ENCODE measurements around the gene CCDC60.

CCDC60 gene, protein sequence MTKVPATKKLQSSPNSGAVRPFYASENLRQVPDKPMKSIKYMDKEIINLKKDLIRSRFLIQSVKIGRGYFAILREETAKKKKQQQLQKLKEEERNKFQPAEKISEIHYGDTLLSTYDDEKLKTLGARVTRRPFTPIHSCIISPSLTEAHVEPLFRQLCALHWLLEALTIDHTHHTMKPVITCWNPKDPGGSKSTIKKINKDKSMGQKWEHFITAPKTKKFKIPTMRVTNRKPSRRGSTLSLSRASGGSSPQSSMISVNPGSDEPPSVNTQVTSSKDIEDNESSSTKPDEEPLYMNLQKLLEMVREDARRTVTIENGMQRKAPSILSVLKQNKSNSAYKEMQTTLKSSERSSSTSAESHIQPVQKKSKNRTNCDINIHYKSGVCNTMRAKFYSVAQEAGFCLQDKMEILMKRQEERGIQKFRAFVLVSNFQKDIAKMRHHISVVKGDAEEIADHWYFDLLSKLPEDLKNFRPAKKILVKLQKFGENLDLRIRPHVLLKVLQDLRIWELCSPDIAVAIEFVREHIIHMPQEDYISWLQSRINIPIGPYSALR

DNA sequence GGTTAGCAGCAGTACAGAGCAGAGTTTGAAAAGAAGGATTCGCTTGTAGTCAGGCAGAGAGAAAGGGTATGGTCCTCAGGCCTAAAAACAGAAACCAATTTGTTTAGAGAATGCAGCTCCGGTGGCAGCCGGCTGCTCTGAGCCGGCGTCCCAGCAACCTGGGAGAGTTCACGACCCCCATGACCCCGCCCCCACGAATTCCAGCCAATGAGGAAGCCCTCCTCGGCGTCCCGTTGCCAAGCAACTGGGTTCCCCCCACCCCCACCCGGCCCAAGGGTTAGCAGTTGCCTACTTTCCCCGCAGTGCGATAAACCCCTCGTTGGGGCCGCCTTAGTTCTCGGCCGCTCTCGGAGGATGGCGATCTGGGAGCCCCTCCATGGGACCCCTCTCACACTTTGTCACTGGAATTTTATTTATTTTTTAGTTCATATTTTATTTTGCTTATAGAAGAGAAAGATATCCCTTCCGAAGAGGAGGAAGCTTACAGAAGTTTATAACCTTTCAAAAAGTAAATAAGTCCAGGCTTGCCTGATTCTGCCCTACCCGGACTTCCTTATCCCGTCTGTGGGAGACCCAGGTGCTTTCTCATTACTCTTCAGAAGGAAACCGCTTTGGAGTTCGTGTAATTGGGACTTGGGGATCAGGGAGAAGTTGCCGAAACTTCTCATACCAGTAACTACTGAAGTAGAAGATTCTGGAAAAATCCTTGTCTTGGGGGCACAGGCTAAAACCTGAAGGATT lies at the start of gene CCDC60:
Gene CCDC60, plus strand, starts transcription at position 300 of the 741 bp plus-strand sequence. CDS start 448 bp downstream, outside the sequence.
- no peak for DNase-seq (ENCODE audit: low read depth)

DNA sequence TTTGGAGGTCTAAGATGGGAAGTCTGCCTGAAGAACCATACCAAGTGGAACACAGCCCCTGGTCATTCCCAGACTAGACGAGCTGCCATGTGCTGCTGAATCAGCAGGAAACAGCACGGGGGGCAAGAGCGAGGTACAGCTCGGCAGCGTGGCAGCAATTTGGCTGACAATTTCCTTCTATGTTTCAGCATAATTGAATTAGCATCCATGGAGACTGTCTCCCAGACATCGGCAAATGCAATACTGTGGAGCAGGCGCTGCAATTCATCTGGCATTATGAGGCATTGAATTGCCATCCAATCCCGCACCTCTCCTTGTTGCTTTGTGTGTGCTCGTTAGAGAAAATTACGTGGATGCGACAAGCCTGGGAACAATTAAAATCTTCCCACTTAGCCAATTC lies 46.0 kb upstream of the CCDC60 start:
- DNase-seq (ENCODE audit: low read depth), result no peak

DNA sequence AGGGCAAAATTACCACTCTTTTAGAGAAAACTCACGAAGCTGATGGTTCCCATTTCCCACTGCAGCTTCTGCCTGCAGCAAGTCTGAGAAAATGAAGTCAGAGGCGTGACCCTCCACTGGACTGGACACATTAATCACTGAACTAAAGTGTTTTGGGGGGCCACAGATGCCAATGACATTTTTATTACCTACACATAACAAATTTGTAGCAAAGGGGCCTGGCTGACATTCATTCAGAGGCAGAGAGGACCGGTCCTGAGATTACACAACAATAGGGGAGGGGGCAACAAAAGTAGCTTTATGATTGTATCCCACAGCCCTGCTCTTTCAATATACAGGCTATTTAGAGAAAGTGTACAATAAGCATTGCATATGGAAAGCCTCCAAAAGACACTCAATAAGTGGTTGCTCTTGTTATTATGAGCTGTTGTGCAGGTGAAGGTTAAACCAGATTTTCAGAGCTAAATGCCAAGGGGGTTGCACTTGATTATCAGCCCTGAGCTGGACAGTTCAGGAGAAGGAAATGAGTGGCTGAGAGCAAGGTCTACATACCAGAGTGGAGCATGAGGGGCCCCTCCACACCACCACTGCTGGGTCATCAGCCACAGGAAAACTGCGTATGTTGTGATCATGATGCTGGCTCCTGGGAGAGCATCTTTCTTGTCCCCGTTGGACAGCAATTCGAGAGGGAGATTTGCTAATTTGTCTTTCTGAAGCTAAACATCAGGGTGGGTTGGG lies 41.5 kb upstream of the CCDC60 start:
- DNase-seq (ENCODE audit: low read depth), result no peak

DNA sequence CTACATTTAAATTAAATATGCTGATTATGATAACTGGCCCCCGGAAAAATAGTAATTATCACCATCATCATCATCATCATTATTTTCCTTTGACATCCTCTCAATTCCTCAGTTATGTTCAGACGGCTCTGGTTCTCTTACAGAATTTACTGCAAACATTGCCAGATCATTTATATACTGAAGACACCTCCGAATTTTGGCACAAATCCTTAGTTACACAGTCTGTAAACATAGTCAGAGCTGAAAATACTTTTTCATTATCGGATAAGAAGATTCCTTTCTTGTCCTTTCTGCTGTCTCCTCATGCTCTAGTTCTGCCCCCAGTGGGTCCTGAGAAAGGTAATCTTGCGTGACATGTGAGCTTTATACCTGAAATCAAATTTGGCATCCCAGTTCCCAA lies 40.3 kb upstream of the CCDC60 start:
- no peak for DNase-seq (ENCODE audit: low read depth)

DNA sequence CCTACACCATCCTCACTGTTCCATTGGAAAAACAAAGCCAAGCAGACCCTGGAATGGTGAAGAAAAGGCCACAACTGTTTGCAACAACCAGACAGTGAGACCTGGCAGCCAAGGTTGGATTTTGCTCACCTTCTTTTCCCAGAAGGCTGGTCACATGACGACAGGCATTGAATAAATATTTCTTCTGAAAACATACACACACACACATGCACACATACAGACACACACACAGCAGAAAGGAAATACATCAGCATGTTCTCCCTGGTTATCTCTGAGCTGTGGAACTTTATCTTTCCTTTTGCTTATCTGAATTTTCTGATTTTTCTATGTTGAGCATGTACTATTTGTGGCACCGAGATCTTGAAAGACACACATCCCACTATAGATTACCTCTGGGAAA lies 38.0 kb upstream of the CCDC60 start:
- no peak for DNase-seq (ENCODE audit: low read depth)

DNA sequence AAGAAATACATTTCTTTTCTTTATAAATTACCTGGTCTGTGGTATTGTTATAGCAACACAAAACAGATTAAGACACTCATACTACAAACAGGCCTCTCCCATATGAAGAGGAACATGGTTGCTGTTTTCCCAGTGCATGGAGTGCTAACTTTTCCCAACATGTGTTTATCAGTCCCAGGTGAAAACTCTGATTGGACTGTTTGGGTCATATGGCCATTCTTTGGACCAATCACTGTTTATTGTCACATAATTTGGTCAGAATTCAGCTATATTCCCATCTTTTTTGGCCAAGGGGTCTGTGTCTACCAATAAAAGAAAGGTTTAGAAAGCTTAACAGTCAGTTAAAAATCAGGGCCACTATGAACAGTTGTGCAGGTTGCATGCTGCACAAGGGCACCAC lies 35.4 kb upstream of the CCDC60 start:
- DNase-seq (ENCODE audit: low read depth), result no peak

DNA sequence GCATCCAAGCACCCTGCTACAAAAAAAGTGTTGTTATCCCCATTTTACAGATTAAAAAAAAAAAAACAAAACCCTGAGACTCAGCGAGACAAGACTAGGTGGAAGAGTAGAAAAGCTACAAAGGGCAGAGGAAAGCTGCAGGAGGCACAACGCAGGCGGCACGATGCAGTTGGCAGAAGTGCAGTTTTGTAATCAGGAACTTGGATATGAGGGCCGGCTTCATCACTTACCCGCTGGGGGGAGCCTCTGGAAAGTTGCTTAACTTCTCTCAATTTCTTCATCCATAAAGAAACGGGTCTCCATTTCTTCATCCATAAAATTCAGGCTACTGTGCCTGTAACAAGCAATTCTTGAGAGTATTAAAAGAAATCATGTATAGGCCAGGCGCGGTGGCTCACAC lies 33.1 kb upstream of the CCDC60 start:
- no peak for DNase-seq (ENCODE audit: low read depth)

DNA sequence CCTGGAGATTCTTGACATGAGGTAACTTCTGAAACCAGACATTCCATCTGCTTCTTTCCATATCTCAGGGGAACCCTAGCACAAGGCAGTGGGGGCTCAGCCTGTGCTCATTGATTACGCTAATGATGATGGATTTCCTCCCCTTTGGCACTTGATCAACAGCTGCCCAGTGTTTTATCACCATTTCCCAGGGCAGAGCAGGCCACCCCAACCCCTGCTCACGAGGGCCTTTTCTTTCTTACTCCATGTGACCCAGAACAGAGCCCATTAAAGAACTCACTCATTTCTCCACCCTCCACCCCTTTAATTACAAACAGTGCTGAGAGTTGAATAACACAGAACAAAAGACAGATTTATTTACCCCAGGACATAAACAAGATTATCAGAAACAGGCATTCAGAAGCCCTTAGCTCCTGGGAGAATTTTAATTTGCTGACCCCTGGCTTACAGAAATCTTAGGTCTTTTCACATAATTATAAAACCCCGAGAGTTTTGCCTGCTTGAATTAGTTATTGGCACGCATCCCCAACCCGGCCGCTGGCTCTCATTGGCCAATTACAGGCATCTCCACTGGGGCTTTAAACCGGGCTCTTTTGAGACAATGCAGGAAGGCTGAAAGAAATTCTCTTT lies 32.0 kb upstream of the CCDC60 start:
- no peak for DNase-seq (ENCODE audit: low read depth)

DNA sequence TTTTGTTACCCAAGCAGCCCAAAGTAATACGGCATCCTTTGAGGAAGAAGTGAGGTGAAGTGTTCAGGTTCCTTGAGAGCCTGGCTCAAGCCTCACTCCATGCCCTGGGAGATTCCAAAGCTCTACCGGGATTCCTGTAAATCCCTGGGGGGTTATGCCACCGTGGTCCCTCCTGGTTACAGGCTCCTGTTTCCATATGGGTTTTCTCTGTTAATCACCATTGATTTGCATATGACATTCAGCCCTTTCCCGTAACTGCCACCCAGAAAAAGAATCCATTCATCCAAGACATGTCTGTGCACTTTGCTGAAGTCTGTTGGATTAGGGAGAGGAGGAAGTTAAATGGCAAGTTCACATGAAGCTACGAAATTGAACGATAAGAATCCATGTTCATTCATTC lies 27.9 kb upstream of the CCDC60 start:
- no peak for DNase-seq (ENCODE audit: low read depth)

DNA sequence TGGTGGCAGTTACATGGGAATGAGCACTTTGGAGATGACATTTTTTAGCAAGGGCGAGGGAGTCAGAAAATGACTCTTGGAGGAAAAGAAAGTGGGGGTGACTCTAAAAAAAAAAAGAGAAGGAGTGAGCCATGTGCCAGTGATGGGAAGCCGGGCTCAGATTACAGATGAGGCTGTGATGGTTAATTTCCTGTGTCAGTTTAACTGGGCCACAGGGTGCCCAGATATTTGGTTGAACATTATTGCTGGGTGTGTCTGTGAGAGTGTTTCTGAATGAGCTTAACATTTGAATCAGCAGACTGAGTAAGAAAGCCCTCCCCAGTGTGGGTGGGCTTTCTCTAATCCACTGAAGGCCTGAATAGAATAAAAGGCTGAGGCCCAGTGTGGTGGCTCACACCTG lies 26.8 kb upstream of the CCDC60 start:
- no peak for DNase-seq (ENCODE audit: low read depth)

DNA sequence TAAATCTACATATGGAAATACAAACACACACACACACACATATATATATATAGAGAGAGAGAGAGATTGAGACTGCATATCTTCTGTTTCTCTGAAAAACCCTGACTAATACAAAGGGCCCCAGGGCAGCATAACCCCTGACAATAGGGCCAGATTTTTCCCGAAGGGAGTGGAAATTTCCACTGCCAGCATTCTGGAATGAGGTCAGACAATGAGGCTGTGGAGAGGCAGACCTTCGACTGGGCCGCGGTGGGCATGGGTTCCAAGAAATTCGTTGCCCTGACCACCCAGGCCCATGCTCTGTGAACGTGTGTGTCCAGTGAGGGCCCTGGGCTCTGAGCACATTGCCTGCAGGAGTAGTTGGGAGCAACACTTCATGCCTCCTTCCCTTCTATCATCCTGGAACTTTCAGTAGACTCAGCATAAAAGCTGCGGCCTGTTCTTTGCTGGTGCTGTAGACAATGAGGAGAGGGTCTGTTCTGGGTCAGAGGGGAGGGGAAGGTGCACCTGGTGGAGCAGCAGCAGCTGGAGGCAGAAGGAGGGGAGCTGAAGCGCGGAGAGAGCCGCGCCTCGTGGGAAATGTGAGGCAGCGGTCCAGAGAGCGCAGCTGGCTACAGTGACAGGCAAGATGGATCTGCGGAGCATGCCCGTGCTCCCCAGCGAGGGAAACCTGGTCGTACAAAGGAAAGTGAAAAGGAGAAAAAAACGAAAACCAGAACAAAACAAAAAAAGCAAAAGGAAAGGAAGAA lies 25.6 kb upstream of the CCDC60 start:
- DNase-seq (ENCODE audit: low read depth), result no peak

DNA sequence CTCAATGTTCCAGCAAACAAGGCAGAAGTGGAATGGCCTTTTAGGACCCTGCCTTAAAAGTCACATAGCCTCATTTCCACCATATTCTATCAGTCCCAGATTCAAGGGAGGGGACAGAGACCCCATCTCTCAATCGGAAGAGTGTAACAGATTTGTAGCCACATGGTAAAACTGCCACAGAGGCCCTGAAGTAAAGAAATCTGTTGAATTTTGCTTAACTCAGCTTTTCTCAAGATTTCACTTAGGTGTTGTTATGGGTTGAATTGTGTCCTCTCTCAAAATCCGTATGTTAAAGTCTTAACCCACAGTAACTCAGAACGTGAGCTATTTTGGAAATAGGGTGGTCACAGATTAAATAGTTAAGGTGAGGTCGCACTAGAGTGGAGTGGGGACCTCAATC lies 22.7 kb upstream of the CCDC60 start:
- DNase-seq (ENCODE audit: low read depth), result no peak

DNA sequence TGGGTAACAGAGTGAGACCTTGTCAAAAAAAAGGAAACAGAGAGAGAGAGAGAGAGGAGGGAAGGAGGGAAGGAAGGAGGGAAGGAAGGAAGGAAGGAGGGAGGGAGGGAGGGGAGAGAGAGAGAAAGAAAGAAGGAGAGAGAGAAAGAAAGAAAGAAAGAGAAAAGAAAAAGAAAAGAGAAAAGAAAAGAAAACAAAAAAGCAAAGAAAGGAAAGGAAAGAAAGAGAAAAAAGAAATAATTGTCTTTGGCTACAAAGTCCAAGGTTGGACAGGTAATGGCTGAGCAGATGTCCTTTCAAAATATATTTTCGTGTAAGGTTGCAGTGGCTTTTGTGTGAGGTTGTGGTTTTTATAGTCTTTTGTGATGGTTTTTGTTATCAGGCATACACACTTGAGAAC lies 21.6 kb upstream of the CCDC60 start:
- no peak for DNase-seq (ENCODE audit: low read depth)

DNA sequence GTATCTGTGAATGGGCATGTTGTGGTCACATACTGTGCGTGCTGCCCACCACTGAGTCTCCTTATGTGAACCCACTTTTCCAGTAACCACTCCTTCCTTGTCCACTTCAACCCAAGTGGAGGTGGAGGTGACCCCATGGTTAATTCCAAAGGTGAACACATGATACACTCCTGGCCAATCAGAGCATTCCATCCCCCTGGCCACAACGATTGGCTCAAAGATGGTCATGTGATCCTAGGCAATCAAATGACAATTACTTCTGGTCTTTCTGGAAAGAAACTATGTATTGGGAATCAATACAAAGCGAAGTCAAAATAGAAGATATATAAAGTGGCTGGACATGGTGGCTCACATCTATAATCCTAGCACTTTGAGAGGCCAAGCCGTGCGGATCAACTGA lies 20.2 kb upstream of the CCDC60 start:
- no peak for DNase-seq (ENCODE audit: low read depth)

DNA sequence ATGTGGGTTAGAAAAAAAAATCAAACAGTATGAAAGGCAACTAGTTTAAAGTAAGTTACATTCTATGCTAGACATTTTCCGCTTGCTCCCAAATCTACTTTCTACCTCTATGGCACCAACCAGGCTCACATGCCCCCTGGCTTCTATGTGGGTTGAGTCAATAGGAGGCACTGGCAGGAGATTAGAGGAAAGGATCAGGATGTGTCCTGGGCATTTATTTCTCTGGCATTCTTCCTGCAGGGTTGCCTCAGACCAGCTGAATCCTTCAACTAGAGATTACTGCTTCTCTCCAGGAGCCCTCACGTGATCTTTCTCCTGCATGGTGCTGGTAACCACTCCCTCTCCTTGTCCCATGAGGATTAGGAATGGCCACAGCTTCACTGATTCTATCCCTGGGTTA lies 14.9 kb upstream of the CCDC60 start:
- DNase-seq (ENCODE audit: low read depth), result no peak

DNA sequence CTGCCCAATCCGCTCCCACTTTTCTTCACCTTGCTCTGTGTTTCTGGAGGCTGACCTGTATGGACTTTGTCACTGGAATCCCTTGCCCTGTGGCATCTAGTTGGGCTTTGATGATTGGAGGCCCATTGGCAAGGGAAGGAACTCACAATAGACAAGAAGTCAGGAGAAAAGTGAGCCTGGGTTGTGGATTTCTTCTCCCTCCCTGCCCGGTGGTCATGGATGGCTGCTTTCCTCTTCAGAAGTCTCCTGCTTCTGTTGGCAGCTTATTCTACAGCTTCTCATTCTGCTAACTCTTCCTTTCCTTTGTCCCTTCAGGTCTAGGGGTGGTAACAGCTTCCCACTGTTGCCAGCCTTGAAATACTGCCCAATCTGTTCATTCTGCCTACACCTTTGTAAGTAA lies 13.9 kb upstream of the CCDC60 start:
- no peak for DNase-seq (ENCODE audit: low read depth)

DNA sequence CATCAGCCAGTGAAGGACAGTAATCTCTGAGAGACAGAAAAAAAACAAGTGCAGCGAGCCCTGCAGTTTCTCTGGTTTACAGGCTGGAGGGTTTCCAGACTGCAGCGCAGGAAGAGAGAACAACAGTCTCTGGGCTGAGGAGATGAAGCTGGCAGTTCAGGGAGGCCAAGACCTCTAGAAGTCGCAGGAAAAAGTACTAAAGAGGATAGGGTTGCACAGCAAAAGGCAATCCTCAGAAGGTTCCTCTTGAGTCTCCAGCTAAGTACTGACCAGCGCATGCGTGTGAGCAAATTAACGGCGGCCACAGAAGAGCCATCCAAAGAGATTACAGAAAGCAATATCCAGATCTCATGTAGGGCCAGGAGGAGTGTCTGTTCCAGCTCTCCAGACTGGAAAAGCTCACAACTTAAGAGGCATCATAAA lies 12.2 kb upstream of the CCDC60 start:
- no peak for DNase-seq (ENCODE audit: low read depth)

DNA sequence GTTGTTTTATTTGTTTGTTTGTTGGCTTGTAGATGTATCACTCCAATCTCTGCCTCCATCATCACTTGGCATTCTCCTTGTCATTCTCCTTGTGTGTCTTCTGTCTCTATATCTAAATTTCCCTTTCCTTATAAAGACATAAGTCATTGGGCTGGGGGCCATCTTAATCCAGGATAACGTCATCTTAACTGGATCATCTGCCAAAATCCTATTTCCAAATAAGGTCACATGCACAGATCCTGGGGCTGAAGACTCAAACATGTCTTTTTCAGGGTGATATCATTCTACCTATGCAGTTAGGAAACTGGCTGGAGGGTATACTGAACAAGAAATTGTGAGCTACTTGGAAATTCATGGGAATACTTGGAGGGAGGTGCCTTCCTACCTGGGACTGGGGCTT lies 8.7 kb upstream of the CCDC60 start:
- no peak for DNase-seq (ENCODE audit: low read depth)

DNA sequence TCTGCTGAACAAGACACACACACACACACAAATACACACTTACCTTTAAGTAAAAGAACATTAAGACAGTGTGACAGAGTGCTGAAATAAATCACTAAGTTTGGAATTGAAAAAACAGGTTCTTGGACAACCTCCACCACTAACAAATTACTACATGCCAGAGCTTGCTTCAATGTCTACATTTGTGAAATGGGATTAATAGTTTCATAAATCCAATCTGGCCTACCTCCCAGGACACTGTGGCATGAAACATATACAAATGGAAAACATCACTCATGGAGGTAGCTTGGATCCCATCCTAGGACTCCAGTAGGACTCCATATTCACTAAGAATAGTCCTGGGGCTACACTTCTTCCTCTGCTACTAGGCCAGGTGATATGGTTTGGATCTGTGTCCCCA lies 8.2 kb upstream of the CCDC60 start:
- DNase-seq (ENCODE audit: low read depth), result no peak

DNA sequence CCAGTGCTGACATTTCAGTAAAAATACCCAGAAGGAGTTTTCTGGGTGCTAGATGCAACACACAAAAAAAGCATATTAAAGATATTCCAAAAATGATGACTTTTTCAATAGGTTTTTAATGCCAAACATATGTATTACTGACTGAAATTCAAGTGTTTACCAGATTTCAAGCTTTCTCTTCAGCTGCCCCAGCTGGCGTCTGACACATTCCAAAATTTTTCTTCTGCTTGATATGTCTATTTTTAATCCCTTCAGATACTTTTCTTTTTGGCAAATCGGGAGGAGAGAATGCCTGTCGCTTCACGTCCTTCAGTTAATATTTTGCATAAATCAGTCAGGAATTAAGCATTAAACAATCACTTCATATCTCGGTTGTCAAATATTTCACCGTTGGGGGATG lies 7.1 kb upstream of the CCDC60 start:
- DNase-seq (ENCODE audit: low read depth), result no peak

DNA sequence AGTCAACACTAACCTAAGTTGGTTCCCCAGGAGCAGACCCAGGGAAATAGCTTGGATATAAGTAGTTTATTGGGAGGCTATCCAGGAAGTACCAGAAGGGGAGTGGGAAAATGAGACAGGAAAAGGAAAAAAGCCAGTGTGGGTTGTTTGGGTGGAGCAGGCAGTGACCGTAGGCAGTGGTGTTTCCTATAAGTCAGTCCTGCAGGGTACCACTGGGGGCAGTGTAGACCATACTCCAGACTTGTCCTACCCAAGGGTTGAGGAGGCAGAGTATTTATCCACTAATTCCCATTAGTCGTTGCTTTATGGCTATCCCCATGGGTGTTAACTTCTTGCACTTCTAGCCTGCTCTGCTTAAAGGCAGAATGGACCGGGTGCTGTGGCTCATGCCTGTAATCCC lies 6.4 kb upstream of the CCDC60 start:
- no peak for DNase-seq (ENCODE audit: low read depth)

All from iris pigment epithelial cell (primary cell).